Measurements from ENCODE around the gene IER3.
A peak's percentile ranks its signal among the peaks of the same experiment; 100 is the strongest.

Gene IER3

DNA sequence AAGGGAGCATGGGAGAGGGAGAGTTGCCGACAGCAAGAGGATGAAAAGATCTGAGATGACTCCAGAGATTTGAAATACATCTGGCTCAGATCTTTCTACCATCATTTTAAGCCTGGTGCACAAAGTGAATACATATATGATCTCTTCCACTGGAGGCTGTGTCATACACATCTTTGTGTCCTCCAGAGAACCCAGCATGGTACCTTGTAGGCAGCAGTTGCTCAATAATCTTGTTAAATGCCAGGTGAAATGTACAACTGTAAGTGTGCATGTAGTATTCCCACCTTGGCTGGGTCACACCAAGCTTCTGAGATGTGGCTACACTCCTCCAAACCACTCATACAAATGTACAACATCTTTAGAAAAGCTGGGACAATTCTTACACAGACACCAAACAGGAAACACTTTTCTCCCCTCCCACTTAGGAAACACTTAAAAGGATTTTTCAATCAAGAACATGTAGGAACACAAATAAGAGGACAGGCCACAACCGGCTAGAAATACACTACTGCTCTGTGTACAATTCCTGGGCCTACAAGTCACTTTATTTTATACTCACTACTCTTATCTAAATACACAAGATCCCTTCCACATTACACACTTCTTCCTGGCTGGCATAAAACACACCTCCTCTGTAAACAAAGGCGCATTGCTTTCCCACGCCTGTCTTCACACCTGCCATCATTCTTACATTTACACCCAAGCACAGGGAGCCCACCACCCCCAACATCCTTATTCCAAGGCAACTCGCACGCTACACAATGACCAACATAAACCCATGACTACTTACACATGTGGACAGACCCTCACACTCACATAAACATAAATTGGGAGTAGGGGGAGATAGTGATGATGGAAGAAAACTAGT is 3.8 kb upstream of the IER3 start:
- TF ChIP-seq, protein P1, sequence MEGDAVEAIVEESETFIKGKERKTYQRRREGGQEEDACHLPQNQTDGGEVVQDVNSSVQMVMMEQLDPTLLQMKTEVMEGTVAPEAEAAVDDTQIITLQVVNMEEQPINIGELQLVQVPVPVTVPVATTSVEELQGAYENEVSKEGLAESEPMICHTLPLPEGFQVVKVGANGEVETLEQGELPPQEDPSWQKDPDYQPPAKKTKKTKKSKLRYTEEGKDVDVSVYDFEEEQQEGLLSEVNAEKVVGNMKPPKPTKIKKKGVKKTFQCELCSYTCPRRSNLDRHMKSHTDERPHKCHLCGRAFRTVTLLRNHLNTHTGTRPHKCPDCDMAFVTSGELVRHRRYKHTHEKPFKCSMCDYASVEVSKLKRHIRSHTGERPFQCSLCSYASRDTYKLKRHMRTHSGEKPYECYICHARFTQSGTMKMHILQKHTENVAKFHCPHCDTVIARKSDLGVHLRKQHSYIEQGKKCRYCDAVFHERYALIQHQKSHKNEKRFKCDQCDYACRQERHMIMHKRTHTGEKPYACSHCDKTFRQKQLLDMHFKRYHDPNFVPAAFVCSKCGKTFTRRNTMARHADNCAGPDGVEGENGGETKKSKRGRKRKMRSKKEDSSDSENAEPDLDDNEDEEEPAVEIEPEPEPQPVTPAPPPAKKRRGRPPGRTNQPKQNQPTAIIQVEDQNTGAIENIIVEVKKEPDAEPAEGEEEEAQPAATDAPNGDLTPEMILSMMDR (IDR thresholded peaks at IDR 0.05; ENCODE audit: low read depth, low read length, missing control alignments) = no peak
- no peak for DNase-seq (ENCODE audit: extremely low read depth, low read depth)
- no peak overlapping the region for H3K4me3 ChIP-seq (replicated peaks; ENCODE audit: low read depth, low read length)

DNA sequence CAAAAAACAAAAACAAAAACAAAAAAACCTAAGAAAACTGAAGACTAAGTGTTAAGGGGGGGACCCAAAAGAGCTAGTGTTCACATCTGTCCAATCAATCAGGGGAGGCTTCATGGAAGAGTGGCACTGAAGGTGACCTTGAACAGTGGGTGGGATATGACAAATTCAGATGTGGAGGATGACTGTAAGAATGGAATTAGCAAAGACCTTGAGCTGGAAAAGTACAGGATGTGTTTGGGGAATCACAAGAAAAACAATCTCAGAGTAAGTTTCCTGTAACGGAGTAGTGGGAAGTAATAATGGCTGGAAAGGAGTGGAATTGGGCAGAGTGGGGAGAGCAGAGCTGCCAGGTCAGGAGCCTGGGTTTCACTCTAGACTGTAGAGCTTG is 2.9 kb upstream of the IER3 start:
- no peak for DNase-seq (ENCODE audit: extremely low read depth, low read depth)
- TF ChIP-seq, protein P1 (IDR thresholded peaks at IDR 0.05; ENCODE audit: low read depth, low read length, missing control alignments) = no peak
- no peak overlapping the region for H3K4me3 ChIP-seq (replicated peaks; ENCODE audit: low read depth, low read length)

DNA sequence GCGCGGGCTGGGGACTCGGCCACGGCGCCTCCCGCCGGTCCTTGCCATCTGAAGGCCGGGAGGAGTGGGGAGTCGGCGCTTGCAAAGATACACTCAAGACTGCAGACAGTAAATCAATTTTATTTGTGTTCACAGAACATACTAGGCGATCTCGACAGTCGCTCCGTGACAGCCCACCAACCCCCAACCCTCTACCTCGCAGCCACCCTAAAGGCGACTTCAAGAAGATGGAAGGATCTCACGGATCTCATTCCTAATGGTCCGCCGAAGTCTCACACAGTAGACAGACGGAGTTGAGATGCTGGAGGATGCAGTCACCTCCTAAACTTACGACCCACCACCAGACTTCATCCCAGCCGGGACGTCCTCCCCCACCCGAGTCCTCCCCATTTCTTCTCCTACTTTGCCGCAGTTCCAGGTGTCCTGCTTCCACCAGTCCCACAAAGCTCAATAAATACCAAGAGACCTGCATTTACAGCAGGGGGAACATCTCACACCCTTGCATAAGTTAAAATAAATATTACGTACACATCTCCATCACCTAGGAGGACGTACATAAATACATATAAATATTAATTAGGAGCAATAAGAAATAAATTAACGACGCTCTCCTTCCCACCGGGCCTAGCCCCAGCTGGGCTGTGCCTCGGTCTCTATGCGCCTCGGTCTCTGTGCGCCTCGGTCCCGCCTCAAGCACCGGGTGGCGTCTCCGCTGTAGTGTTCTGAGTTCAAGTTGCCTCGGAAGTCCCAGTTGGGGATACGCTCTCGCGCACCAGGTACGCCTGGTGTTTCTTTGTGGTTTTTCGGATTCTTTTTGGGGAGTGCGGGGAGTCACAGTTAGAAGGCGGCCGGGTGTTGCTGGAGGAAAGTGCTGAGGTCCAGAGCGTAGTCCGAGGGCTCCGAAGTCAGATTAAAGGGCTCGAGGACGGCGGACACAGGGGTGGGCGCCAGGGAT is 971 bp downstream of the IER3 start:
- TF ChIP-seq, protein P1 (IDR thresholded peaks at IDR 0.05; ENCODE audit: low read depth, low read length, missing control alignments) = no peak
- no peak for DNase-seq (ENCODE audit: extremely low read depth, low read depth)
- peak overlapping the region; percentile 77 for H3K4me3 ChIP-seq (replicated peaks; ENCODE audit: low read depth, low read length)

DNA sequence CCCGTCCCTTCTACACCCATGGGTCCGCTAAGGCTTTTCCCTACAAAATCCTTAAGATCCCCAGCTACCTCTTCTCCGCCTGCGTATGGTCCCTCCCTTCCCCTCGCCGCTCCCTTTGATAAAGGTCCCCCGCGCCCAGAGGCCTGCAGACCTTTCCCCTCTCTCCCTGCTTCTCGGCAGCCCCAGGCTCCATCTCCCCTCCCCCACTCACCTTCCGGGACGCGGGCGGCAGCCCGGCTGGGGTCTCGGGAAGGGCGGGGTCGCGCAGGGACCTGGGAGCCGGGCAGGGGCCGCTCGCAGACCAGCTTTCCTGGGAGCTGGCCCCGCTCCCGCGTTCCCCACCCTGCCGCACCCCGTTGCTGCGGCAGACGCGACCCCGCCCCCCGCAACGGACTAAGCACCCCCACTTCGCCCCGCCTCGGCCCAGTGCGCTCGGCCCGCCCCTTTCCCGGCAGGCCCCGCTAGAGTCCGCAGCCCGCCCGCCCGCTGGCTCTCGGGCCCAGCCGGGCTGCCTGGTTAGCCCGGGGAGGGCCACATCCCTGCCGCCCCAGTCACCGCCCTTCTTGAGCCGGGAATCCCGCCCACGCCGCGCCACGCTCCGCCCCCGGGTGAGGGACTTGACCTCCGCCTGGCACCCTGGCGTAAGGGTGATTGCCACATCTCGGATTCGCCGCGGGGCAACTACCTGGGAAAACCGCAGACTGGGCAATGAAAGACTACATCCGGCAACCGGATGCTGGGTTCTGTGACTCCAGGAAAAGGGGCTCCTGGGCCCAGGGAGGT is 1.8 kb downstream of the IER3 start, which contains the start of gene FLOT1:
Gene FLOT1 (minus strand): TSS at position 372 of the 783 bp plus-strand sequence. CDS start 498 bp downstream, outside the sequence.
- H3K4me3 ChIP-seq (replicated peaks; ENCODE audit: low read depth, low read length) = peak within 1 kb of the TSS; percentile 77
- no peak for DNase-seq (ENCODE audit: extremely low read depth, low read depth)
- TF ChIP-seq, protein P1 (IDR thresholded peaks at IDR 0.05; ENCODE audit: low read depth, low read length, missing control alignments) = no peak

DNA sequence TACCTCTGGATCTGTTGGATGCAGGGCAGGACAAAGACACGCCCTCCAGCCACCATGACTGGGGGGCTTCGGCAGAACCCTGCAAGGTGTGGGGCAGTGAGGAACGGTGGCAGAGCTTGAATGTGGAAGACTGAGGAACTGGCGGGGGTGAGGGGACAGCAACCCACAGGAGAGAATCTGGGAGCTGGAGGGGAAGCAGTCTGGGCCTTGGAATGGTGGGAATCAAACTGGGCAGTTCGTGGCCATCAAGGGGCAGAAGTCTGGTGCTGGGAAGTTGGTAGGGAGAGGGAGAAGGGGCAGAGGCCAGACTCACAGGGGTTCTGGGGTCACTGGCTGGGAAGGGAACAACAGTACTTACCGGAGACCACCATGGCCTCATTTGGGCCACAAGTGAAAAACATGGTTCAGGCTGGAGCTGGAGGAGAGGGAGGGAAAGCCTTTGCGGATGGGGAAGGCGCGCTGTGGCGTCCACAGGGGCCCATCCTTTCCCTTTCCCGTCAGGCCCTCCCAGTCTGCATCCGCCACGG is 2.5 kb downstream of the IER3 start:
- DNase-seq (ENCODE audit: extremely low read depth, low read depth) = no peak

More for the DNA sequence above, 2.5 kb downstream of the IER3 start:
- peak overlapping the region; percentile 77 for H3K4me3 ChIP-seq (replicated peaks; ENCODE audit: low read depth, low read length)
- TF ChIP-seq, protein P1 (IDR thresholded peaks at IDR 0.05; ENCODE audit: low read depth, low read length, missing control alignments) = no peak
